ENCODE data around the gene ARHGAP6. TPM values are rescaled to one million over a fixed set of nuclear protein-coding genes. Genes with fewer than 3 reads are reported as not detected.

Gene ARHGAP6
- total and polyA plus RNA-seq, 9 of the 15 experiments (the other 6 are each of a cell fraction or from before 2014, with no cell fraction given), result 12.5 to 63.6 (median 41.8) TPM

GRCh38 chrX:11242704-11243103 is 423.0 kb downstream of the ARHGAP6 start (continued):
- TF ChIP-seq CEBPG (CRISPR knock-in tag; IDR thresholded peaks at IDR 0.05) (no peak), CEBPG (tag; conservative IDR thresholded peaks at IDR 0.05 in 1 of 2, IDR thresholded peaks at IDR 0.05 in 1 of 2) (peak; percentile 66 to 90), ATF4 (CRISPR knock-in tag; IDR thresholded peaks at IDR 0.05) (0 out of 2 replicates have a peak, but pooled peaks have one; percentile 44), DMBX1 (CRISPR knock-in tag; IDR thresholded peaks at IDR 0.05; ENCODE audit: borderline replicate concordance) (peak; percentile 0; the same call in 1 of the 2 replicates), ZNF589 (CRISPR knock-in tag; IDR thresholded peaks at IDR 0.05; ENCODE audit: low read depth) (peak; percentile 61; the same call in 1 of the 2 replicates)

GRCh38 chrX:11241720-11242119 is 424.0 kb downstream of the ARHGAP6 start:
- Histone ChIP-seq H3K4me2 (ENCODE audit: insufficient read depth, low read length) (no peak overlapping the region), H3K9me3 (replicated peaks; ENCODE audit: control insufficient read depth, insufficient read depth, low read depth, low read length) (no peaks in the 10 kb centered on the region), H3K4me3 (no peak overlapping the region), H3K9ac (ENCODE audit: insufficient read depth in 1 of 2, low read depth in 2 of 2, low read length in 2 of 2) (no peak overlapping the region), H3K9me1 (ENCODE audit: control insufficient read depth, insufficient read depth, low read length) (no peaks in the 10 kb centered on the region), H3K36me3 (ENCODE audit: control insufficient read depth, insufficient read depth, low read length) (peaks cover 29% of the 10 kb centered on the region; the same call in 2 of the 3 replicates), H3K4me1 (replicated peaks in 1 of 2; ENCODE audit: control insufficient read depth in 2 of 2, insufficient read depth in 2 of 2, low read length in 2 of 2) (peaks cover 0 to 9% of the 10 kb centered on the region in 2 experiments; a peak in 3 of 5 replicates), H4K20me1 (replicated peaks; ENCODE audit: control insufficient read depth, insufficient read depth, low read length) (no peaks in the 10 kb centered on the region), H3K79me2 (ENCODE audit: control insufficient read depth, insufficient read depth, low read length) (peaks cover 32% of the 10 kb centered on the region), H3K27me3 (ENCODE audit: control insufficient read depth in 2 of 2, insufficient read depth in 2 of 2, low read length in 2 of 2) (no peaks in the 10 kb centered on the region), H2AFZ (ENCODE audit: low read depth, low read length) (no peak overlapping the region), H3K27ac (ENCODE audit: extremely low read depth, low read depth, low read length) (peak overlapping the region; percentile 29; the same call in 1 of the 3 replicates)
- WGBS (ENCODE audit: insufficient coverage, low coverage, missing lambda C conversion rate), result 59% methylated on average over 2 of the region's 2 CpGs
- TF ChIP-seq RNF219 (CRISPR knock-in tag; IDR thresholded peaks at IDR 0.05) (no peak), PHF21A (IDR thresholded peaks at IDR 0.05; ENCODE audit: borderline replicate concordance, low read depth) (no peak)
- TF ChIP-seq, protein P1, sequence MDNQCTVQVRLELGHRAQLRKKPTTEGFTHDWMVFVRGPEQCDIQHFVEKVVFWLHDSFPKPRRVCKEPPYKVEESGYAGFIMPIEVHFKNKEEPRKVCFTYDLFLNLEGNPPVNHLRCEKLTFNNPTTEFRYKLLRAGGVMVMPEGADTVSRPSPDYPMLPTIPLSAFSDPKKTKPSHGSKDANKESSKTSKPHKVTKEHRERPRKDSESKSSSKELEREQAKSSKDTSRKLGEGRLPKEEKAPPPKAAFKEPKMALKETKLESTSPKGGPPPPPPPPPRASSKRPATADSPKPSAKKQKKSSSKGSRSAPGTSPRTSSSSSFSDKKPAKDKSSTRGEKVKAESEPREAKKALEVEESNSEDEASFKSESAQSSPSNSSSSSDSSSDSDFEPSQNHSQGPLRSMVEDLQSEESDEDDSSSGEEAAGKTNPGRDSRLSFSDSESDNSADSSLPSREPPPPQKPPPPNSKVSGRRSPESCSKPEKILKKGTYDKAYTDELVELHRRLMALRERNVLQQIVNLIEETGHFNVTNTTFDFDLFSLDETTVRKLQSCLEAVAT (IDR thresholded peaks at IDR 0.05), result no peak
- ATAC-seq (no peak), FAIRE-seq (no peak), DNase-seq (ENCODE audit: extremely low read depth in 1 of 4, low spot score in 3 of 4) (no peak)
- POLR2A ChIA-PET, result interaction anchor here (0.7 to 1.4 kb wide), 2 partner anchors 13 to 36 kb away, joined by 3 to 10 read pairs; no protein-coding TSS in a partner anchor
- CTCF ChIA-PET (ENCODE audit: low intra/inter-chr PET ratio), result no interaction called here
- BruUV-seq (replicated peaks), result no TSS peak
- in situ Hi-C loops (cut with MboI), result no loop called here
- intact Hi-C loops (cut with micrococcal nuclease), result no loop called here
